Keratinocyte (primary cell): ENCODE measurements around the gene ATOH1. TPM values are rescaled to one million over a fixed set of nuclear protein-coding genes. Genes with fewer than 3 reads are reported as not detected.

ENCODE experiments used
- DNase-seq: peaks from one replicate; pipeline ENCODE4 v3.0.0-alpha.2; 2011; ENCODE audit warnings: low read depth, missing footprints, low spot score
- FAIRE-seq: peaks from 2 replicates; lab custom pipeline; 2011; peaks lifted over from hg19 to GRCh38; lab: Jason Lieb, UNC
- H2AFZ ChIP-seq: 2 replicates; pipeline ENCODE4 v1.6.0; 2012; ENCODE audit warnings: low read length, control low read depth, inconsistent platforms; ENCODE audit not compliant: control insufficient read depth
- H3K27ac ChIP-seq: 2 replicates; pipeline ENCODE4 v1.5.1; 2011; ENCODE audit warnings: low read length; ENCODE audit not compliant: control insufficient read depth, insufficient read depth
- H3K27me3 ChIP-seq: 3 replicates; pipeline ENCODE4 v1.6.0; 2011; ENCODE audit warnings: low read length; ENCODE audit not compliant: control insufficient read depth, insufficient read depth; ENCODE audit errors: extremely low read depth
- H3K36me3 ChIP-seq, 2 experiments: 2 replicates in 1 of 2; 3 replicates in 1 of 2; pipeline ENCODE4 v1.5.1; 2011; ENCODE audit warnings: low read length in 2 of 2, mild to moderate bottlenecking in 1 of 2; ENCODE audit not compliant: control insufficient read depth in 2 of 2, insufficient read depth in 2 of 2; ENCODE audit errors: extremely low read depth in 1 of 2
- H3K4me1 ChIP-seq: 3 replicates; pipeline ENCODE4 v1.5.1; 2011; ENCODE audit warnings: low read length; ENCODE audit not compliant: control insufficient read depth, insufficient read depth; ENCODE audit errors: extremely low read depth
- H3K4me2 ChIP-seq: 3 replicates; pipeline ENCODE4 v1.6.0; 2011; ENCODE audit warnings: low read depth, low read length; ENCODE audit not compliant: control insufficient read depth, insufficient read depth; ENCODE audit errors: extremely low read depth
- H3K4me3 ChIP-seq, 3 experiments: fragments of 200-600 bp in 1 of 3; sonication (generic) in 1 of 3; 2 replicates in 2 of 3; 3 replicates in 1 of 3; pipeline ENCODE4 v1.5.1; 2011 to 2016; ENCODE audit warnings: low read length in 3 of 3, mild to moderate bottlenecking in 3 of 3, control low read depth in 2 of 3, inconsistent platforms in 1 of 3, low read depth in 1 of 3, mixed read lengths in 1 of 3, mixed run types in 1 of 3, moderate library complexity in 1 of 3; ENCODE audit not compliant: control insufficient read depth in 2 of 3, insufficient read depth in 2 of 3; ENCODE audit errors: extremely low read depth in 1 of 3
- H3K79me2 ChIP-seq: 2 replicates; pipeline ENCODE4 v1.6.0; 2012; ENCODE audit warnings: low read length; ENCODE audit not compliant: control insufficient read depth, insufficient read depth
- H3K9ac ChIP-seq: 3 replicates; pipeline ENCODE4 v1.6.0; 2011; ENCODE audit warnings: low read length; ENCODE audit not compliant: control insufficient read depth, insufficient read depth; ENCODE audit errors: extremely low read depth
- H3K9me1 ChIP-seq: 3 replicates; pipeline ENCODE4 v1.6.0; 2011; ENCODE audit warnings: low read length; ENCODE audit not compliant: control insufficient read depth, insufficient read depth; ENCODE audit errors: extremely low read depth
- H3K9me3 ChIP-seq: 2 replicates; pipeline ENCODE4 v1.5.1; 2012; ENCODE audit warnings: low read depth, low read length; ENCODE audit not compliant: control insufficient read depth
- H4K20me1 ChIP-seq: 3 replicates; pipeline ENCODE4 v1.6.0; 2011; ENCODE audit warnings: low read length; ENCODE audit not compliant: control insufficient read depth, insufficient read depth; ENCODE audit errors: extremely low read depth
- EZH2 ChIP-seq: IDR thresholded peaks from one replicate; pipeline ENCODE4 v1.6.1; 2012; ENCODE audit warnings: inconsistent platforms, mild to moderate bottlenecking, low read length, moderate library complexity
- dilution Hi-C: fragments of 300-500 bp; cut with MboI; formaldehyde crosslinking; loops from one replicate; pipeline ENCODE4 v1.7.0; 2020; ENCODE audit warnings: low sequenced_read_pairs; ENCODE audit not compliant: extremely low pct_ligation_motif_present
- polyA plus RNA-seq, 5 experiments: library from polyadenylated mRNA; depleted of rRNA in 3 of 5; stranded (reverse) in 3 of 5; stranded (forward) in 1 of 5; unstranded in 1 of 5; fragments of >200 nt; gene quantifications; 1 replicate in 1 of 5; 2 replicates in 3 of 5; 3 replicates in 1 of 5; pipeline versions ENCODE4 v1.2.1 to v1.2.3, GENCODE V29; 2011 to 2012; ENCODE audit warnings: missing spikeins in 2 of 5, low read depth in 1 of 5, low replicate concordance in 1 of 5
- TF ChIP-seq, protein P1 (sequence below), 3 experiments: IDR thresholded peaks in 1 of 3; conservative IDR thresholded peaks in 1 of 3; optimal IDR thresholded peaks in 1 of 3; 2 replicates in 2 of 3; 3 replicates in 1 of 3; pipeline versions ENCODE3 to v1.5.1; 2011; ENCODE audit warnings: low read length in 3 of 3, mild to moderate bottlenecking in 3 of 3, moderate library complexity in 2 of 3, control low read depth in 1 of 3, inconsistent platforms in 1 of 3; ENCODE audit not compliant: insufficient read depth in 2 of 3; ENCODE audit errors: extremely low read depth in 1 of 3

ATOH1 gene
- polyA plus RNA-seq, 1 donor (not counting 4 experiments of a cell fraction or from before 2014, with no cell fraction given), result not detected

DNA sequence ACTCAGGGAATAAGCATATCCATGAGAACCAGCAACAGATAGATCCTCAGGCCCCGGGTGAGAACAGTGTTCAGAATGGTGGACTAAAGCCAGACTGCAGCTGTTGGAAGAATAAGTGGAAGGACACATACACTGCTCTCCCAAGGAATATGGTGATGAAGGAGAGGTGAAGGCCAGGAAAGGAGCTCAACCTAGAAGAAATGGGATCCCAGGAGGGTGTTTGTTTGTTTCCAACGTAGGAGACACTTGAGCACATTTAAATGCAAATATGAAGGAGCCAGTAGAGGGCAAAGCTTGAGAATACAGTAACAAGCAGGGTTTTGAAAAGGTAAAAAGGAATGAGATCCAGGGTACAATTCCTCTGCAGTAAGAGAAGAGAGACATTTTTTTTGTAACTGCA lies 42.4 kb upstream of the ATOH1 start:
- Histone ChIP-seq H3K9me1 (no peaks in the 10 kb centered on the region), H3K27me3 (no peaks in the 10 kb centered on the region), H3K4me1 (no peaks in the 10 kb centered on the region), H2AFZ (no peak overlapping the region), H3K4me2 (no peak overlapping the region), H4K20me1 (no peaks in the 10 kb centered on the region), H3K4me3 (no peak overlapping the region), H3K36me3 (no peaks in the 10 kb centered on the region), H3K9me3 (no peaks in the 10 kb centered on the region), H3K27ac (no peak overlapping the region), H3K9ac (no peak overlapping the region), H3K79me2 (no peaks in the 10 kb centered on the region)
- TF ChIP-seq, protein P1, sequence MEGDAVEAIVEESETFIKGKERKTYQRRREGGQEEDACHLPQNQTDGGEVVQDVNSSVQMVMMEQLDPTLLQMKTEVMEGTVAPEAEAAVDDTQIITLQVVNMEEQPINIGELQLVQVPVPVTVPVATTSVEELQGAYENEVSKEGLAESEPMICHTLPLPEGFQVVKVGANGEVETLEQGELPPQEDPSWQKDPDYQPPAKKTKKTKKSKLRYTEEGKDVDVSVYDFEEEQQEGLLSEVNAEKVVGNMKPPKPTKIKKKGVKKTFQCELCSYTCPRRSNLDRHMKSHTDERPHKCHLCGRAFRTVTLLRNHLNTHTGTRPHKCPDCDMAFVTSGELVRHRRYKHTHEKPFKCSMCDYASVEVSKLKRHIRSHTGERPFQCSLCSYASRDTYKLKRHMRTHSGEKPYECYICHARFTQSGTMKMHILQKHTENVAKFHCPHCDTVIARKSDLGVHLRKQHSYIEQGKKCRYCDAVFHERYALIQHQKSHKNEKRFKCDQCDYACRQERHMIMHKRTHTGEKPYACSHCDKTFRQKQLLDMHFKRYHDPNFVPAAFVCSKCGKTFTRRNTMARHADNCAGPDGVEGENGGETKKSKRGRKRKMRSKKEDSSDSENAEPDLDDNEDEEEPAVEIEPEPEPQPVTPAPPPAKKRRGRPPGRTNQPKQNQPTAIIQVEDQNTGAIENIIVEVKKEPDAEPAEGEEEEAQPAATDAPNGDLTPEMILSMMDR (optimal IDR thresholded peaks at IDR 0.05 in 1 of 3, IDR thresholded peaks at IDR 0.05 in 1 of 3, conservative IDR thresholded peaks at IDR 0.05 in 1 of 3; ENCODE audit: extremely low read depth in 1 of 3, insufficient read depth in 2 of 3, low read length in 3 of 3), result no peak
- no peak for TF ChIP-seq EZH2
- FAIRE-seq (no peak), DNase-seq (no peak)
- dilution Hi-C loops, result no loop called here

DNA sequence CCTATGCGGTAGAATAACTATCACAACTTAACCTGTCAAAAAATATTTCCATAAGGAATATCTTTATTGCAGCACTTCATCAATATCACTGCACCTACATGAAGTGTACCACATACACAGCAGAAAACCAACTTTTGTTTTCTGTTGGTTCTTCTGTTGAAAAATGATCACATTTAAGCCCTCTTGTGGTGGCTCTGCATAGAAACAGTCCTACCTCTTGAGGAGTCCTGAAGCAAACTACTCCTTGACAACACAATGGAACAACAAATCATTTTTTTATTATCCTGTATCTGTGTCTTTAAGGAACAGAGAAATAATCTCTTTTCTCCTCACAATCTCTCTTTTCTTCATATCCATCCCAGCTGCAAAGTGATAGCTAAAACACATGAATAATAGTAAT lies 39.8 kb upstream of the ATOH1 start:
- Histone ChIP-seq H3K79me2 (no peaks in the 10 kb centered on the region), H3K4me2 (no peak overlapping the region), H3K27me3 (no peaks in the 10 kb centered on the region), H3K36me3 (no peaks in the 10 kb centered on the region), H3K9ac (no peak overlapping the region), H3K4me3 (no peak overlapping the region), H3K9me3 (no peaks in the 10 kb centered on the region), H3K27ac (no peak overlapping the region), H3K4me1 (no peaks in the 10 kb centered on the region), H2AFZ (no peak overlapping the region), H3K9me1 (no peaks in the 10 kb centered on the region), H4K20me1 (no peaks in the 10 kb centered on the region)
- dilution Hi-C loops, result no loop called here
- DNase-seq (no peak), FAIRE-seq (no peak)
- TF ChIP-seq, protein P1 (optimal IDR thresholded peaks at IDR 0.05 in 1 of 3, IDR thresholded peaks at IDR 0.05 in 1 of 3, conservative IDR thresholded peaks at IDR 0.05 in 1 of 3; ENCODE audit: extremely low read depth in 1 of 3, insufficient read depth in 2 of 3, low read length in 3 of 3), result peak in 2 of 3 experiments; percentile 46 to 58
- TF ChIP-seq EZH2, result no peak
